IPS-18c (cell line): ENCODE measurements around the gene CAPRIN2.

Source experiments
- H3K4me3 ChIP-seq: 2 replicates; pipeline ENCODE4 v1.7.0; 2013; ENCODE audit warnings: low read depth, mild to moderate bottlenecking, low read length, moderate library complexity; ENCODE audit not compliant: insufficient read depth
- H3K9me3 ChIP-seq: one replicate; pipeline ENCODE4 v1.6.1; 2013; ENCODE audit warnings: mild to moderate bottlenecking, low read length, moderate library complexity; ENCODE audit not compliant: control insufficient read depth, insufficient read depth

CAPRIN2 gene

GRCh38 chr12:30730011-30730410, 24.7 kb downstream of the CAPRIN2 start:
- no peak overlapping the region for H3K4me3 ChIP-seq
- H3K9me3 ChIP-seq: no peaks in the 10 kb centered on the region

DNA sequence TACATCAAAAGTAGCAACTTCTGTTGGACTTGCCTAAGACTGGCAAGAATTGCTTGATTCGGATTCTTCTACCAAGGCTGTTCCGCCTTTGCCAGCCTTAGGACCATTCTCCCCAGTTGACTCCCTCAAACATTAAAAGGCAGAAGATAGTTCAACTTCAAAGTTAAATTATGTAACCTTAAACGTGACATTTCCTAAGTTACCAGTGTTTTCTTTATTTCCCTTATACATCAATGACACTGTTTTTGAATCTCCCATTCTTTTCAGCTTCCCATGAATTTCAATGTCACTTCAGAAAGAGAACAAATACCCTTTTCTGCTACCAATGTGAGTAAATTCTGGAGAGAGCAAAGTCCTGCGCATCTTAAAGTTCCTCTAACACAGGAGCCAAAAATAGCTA, 25.2 kb downstream of the CAPRIN2 start:
- H3K4me3 ChIP-seq: no peak overlapping the region

DNA sequence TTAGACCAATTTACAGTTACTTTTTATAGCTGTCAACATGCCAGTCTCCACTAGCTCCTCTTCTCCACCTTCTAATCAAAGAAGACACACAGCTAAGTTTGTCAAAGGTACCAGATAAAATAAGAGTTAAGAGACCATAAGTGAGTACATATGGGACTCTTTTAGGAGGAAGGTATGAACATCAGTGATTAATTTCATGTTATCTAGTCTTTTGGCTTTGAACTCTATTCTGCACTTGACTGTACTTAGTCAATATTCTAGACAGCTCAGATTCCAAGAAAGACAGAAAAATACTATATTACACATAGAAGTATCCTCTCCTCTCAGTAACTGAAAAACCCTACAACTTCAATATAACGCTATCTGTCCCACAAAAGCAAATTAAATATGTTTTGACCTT, 28.1 kb downstream of the CAPRIN2 start:
- H3K9me3 ChIP-seq: no peaks in the 10 kb centered on the region

More for the DNA sequence above, 25.2 kb downstream of the CAPRIN2 start:
- H3K9me3 ChIP-seq: no peaks in the 10 kb centered on the region

DNA sequence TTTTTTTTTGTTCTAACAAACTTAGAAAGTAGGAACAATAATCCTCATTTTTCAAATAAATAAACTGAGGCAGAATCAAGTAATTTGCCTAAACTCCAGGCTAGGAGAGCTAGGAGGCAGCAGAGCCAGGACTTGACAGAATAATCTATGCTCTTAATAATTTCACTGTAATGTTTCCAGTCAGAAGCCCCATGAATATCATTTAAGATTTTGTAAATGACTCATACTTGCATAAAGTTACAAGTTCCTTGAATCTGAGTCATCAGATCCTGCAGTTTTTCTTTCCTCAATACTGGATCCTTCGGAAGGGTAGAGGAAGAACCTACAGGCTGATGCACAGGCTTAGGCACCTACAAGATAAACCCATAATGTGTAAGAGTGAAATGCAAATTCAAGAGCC, 29.0 kb downstream of the CAPRIN2 start:
- Histone ChIP-seq H3K9me3 (no peaks in the 10 kb centered on the region), H3K4me3 (no peak overlapping the region)

More for the DNA sequence above, 28.1 kb downstream of the CAPRIN2 start:
- no peak overlapping the region for H3K4me3 ChIP-seq

GRCh38 chr12:30719060-30719459, 35.7 kb downstream of the CAPRIN2 start:
- Histone ChIP-seq H3K4me3 (no peak overlapping the region), H3K9me3 (no peaks in the 10 kb centered on the region)

DNA sequence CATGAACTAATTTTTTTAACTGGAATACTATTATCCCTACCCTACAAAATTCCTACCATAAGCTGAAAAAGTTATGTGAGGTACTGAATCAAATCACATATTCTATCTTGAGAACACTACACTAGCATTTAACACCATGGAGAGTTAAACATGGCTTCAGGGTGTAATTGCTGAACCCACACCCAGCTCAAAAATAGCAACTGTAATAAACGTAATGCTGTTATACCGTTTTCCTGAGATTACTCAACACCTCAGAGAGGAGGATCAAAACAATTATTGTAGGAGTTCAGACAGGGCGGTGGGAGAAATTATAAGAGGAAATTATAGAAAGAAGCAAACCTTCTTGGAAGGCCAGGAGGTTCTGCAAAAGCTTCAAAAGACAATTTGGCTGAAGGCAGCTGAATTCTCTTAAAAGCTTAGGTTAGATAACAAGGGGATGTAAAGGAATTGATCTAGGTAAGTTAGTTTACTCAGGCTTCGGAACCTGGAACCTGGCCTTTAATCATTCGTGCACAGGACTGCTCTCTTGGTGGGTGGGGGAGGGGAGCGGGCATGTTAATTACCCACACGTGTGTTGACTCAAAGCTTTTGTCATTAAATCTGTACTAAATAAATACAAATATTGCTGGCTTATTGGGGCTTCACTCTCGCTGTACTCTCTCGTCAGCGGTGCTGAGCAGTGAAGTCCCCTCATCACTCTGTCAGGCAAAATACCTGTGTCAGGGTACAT, 47.0 kb downstream of the CAPRIN2 start:
- Histone ChIP-seq H3K9me3 (no peaks in the 10 kb centered on the region), H3K4me3 (no peak overlapping the region)

- Histone ChIP-seq H3K9me3 (no peaks in the 10 kb centered on the region), H3K4me3 (no peak overlapping the region)
Observed at GRCh38 chr12:30706476-30706875, 48.3 kb downstream of the CAPRIN2 start.

GRCh38 chr12:30701056-30701455, 53.7 kb downstream of the CAPRIN2 start:
- no peaks in the 10 kb centered on the region for H3K9me3 ChIP-seq

DNA sequence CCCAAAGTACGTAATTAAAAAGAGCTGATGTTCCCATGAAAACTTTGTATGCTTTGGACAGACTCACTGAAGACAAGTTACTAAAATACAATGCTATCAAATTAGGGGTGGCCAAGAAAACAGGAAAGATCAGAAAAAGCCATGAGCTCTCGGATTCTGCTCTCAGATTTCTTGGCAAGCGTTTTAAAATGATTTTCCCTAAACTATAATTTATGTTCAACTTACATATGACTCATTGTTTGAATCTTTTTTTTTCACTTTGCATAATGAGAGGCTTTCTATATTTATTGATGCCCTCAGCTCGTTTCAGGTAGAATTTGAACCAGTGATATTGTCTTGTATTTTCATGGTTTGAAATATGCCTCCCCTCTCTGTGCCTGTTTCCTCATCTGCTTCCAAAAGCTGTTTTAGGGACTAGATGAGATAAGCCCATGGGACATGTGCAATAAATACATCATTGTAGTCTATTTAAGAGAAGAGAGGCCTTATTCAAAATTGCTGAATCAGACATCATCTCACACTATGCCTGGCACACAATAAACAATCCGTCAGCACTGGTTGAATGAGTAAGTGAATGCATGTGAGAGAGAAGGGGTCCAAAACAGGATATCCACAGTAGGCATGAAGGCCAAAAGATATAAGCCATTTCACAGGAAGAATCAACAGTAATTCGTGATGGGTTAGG, 54.4 kb downstream of the CAPRIN2 start:
- Histone ChIP-seq H3K4me3 (no peak overlapping the region), H3K9me3 (no peaks in the 10 kb centered on the region)

More at GRCh38 chr12:30701056-30701455, 53.7 kb downstream of the CAPRIN2 start:
- no peak overlapping the region for H3K4me3 ChIP-seq

DNA sequence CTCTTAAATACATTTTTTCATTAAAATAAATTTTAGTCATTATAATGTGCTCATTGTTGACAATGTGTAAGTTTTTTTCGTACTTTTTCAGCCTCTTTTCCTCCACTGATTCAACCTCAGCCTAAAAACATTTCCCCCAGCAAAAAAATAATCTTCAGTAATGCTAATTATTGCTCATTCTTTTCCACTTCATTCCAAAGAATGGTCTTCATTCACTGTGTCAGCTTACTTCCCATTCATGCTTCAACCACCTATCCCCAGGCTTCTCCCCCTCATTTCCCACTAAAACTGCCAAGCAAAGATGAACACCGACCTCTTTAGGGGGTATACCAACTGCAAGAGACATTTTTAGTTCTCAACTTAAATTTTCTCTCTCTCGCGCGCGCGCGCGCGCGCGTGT, 56.4 kb downstream of the CAPRIN2 start:
- no peaks in the 10 kb centered on the region for H3K9me3 ChIP-seq
- no peak overlapping the region for H3K4me3 ChIP-seq

DNA sequence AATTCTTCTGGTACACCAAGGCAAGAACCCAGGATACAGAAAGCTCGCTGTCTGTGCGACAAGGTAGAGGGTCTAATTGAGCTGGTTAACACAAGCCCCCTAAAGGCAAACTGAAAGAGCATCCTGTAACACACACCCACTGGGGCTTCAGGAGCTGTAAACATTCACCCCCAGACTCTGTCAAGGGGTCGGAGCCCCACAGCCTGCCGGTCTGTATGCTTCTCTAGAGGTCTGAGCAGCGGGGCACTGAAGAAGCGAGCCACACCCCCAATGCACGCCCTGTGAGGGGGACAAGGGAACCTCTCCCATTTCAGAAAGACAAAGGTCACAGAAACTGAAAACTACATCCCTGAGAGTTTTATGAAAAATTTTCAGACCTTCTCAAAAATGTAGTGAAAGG, 57.8 kb downstream of the CAPRIN2 start:
- Histone ChIP-seq H3K9me3 (no peaks in the 10 kb centered on the region), H3K4me3 (peak overlapping the region; percentile 95; the same call in 1 of the 2 replicates)

DNA sequence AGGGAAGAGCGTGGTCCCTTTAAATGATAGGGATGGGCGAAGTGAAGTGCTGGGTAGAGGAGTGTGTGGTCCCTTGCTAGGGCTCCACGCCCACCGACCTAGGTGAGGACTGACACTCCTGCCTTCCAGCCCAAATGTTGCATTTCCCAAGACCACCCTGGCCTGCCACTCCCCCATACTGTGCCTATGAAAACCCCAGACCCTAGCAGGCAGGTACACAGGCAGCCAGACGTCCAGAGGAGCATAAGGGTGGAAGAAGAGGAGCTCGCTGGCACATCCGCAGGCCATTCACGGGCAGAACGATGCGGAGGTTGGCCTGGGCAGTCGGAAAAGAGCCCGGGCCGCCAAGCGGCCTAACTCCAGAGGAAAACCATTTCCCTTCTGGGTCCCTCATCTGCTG, 58.3 kb downstream of the CAPRIN2 start:
- H3K4me3 ChIP-seq: peak overlapping the region; percentile 95; the same call in 1 of the 2 replicates

DNA sequence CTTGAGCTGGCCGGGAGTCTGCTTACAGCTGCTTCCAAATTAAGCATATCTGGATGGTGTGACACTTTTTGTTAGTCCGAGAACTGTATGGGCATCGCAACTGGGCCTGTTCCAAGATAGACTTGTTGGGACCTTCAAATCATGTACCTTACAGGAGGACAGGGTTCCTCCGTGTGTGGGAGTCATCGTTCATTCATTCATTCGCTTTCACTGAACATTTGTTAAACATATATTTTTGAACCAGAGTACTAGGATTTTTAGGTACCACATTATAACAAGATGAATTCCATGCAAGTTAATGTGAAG, 58.7 kb downstream of the CAPRIN2 start:
- Histone ChIP-seq H3K4me3 (peak overlapping the region; percentile 95; the same call in 1 of the 2 replicates), H3K9me3 (no peaks in the 10 kb centered on the region)

More for the DNA sequence above, 58.3 kb downstream of the CAPRIN2 start:
- H3K9me3 ChIP-seq: no peaks in the 10 kb centered on the region

DNA sequence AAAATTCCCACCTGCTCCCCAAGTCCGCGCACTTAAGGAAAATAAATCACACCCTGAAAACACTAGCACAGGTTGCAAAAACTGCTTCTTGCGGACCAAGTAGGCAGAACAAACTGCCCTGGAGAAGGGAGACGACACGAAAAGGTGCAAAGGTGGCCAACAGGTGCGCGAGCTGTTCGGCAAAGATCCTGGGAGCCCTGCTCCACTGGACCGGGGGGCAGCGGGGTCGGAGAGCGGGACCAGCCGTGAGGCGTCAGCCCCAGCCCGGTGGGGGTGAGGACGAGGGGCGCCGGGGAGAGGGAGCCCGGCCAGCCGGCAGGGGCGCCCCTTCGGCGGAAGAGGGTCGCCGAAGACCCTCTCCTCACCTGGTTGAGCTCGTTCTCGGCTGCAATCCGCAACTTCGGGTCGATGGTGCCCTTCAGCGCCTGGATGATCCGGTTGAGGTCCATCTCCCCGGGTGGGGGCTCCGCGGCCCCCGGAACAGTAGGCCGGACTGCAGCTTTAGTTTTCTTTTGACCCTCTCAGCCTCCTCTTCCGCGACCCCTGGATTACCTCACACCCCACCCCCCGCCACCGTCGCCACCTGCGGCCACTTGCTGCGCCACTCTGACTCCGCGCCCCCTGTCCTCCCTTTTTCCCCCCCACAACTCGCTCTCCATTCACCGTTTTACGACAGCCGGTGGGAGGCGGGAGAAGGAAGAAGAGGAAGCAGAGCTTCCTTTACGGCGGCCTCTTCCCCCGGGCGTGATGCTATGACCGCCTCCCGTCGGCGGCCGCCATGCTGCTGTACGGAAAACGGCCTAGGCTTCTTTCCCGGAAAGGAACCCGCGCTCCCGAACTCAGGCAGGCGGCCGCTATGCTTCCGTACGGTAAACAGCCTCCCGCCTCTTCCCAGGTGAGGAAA, 59.3 kb downstream of the CAPRIN2 start, which contains the start of gene IPO8:
TSS of gene IPO8 (minus strand) at position 671 of the 904 bp plus-strand sequence. CDS start at position 449, 222 bp downstream.
- peak within 1 kb of the TSS; percentile 95 for H3K4me3 ChIP-seq
- no peaks in the 10 kb centered on the region for H3K9me3 ChIP-seq

GRCh38 chr12:30694412-30695198, 60.1 kb downstream of the CAPRIN2 start:
- H3K4me3 ChIP-seq: peak overlapping the region; percentile 95
- H3K9me3 ChIP-seq: no peaks in the 10 kb centered on the region

GRCh38 chr12:30692470-30692869, 62.3 kb downstream of the CAPRIN2 start:
- no peak overlapping the region for H3K4me3 ChIP-seq

More at GRCh38 chr12:30692470-30692869, 62.3 kb downstream of the CAPRIN2 start:
- H3K9me3 ChIP-seq: no peaks in the 10 kb centered on the region
